GM10266 (cell line): ENCODE results near the gene FBXL7.

Source experiments
- DNase-seq: peaks from one replicate; pipeline ENCODE4 v3.0.0; 2012; ENCODE audit errors: extremely low spot score
- CTCF ChIP-seq: IDR thresholded peaks from 2 replicates; pipeline ENCODE4 v1.5.1; 2012; ENCODE audit warnings: mild to moderate bottlenecking, low read depth; ENCODE audit not compliant: control insufficient read depth, insufficient read depth; ENCODE audit errors: missing control alignments

The FBXL7 gene

GRCh38 chr5:15772131-15772530, 272.2 kb downstream of the FBXL7 start:
- DNase-seq, result no peak
- no peak for TF ChIP-seq CTCF

- TF ChIP-seq CTCF, result no peak
- no peak for DNase-seq
These were observed 274.7 kb downstream of the FBXL7 start for GRCh38 chr5:15774632-15775031.

- no peak for DNase-seq
These were observed 276.4 kb downstream of the FBXL7 start for GRCh38 chr5:15776346-15776745.

GRCh38 chr5:15783734-15784133, 283.8 kb downstream of the FBXL7 start:
- TF ChIP-seq CTCF, result no peak
- no peak for DNase-seq

More at GRCh38 chr5:15776346-15776745, 276.4 kb downstream of the FBXL7 start:
- no peak for TF ChIP-seq CTCF

- no peak for DNase-seq
- TF ChIP-seq CTCF, result no peak
These were observed 285.6 kb downstream of the FBXL7 start for GRCh38 chr5:15785531-15785981.

- no peak for TF ChIP-seq CTCF
These were observed 286.3 kb downstream of the FBXL7 start for GRCh38 chr5:15786326-15786725.

GRCh38 chr5:15786884-15787283, 286.9 kb downstream of the FBXL7 start:
- no peak for DNase-seq
- no peak for TF ChIP-seq CTCF

More at GRCh38 chr5:15786326-15786725, 286.3 kb downstream of the FBXL7 start:
- DNase-seq, result no peak
